ENCODE results near the gene PPT2. TPM values are rescaled to one million over a fixed set of nuclear protein-coding genes. Genes with fewer than 3 reads are reported as not detected.

Gene PPT2
- total RNA-seq, 6 donors from 2014 or later = 7.0 to 64.8 (median 16.8) TPM

DNA sequence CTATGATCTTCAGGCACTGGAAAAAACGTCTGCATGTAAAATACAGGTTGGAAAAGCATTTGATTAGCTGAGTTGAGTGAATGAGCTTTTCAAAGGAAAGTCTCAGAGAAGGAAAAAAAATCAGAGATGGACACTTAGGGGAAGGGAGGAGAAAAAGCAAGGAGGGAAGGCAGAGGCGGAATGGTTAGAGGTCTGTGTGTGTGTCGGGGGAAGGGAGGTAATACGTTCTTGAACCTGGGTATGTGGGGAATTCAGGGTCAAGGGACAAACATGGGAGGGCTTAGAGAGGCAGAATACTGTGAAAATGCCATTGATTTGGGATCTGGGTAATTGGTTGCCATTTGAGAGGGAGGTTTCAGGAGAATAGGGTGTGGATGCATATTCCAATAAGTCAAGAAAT is 7.3 kb upstream of the PPT2 start:
- H3K4me3 ChIP-seq = no peak overlapping the region
- WGBS, 2 donors = 47 to 55% methylated on average over 4 of the region's 4 CpGs
- H3K27me3 ChIP-seq = peaks cover 0 to 31% (median 14%) of the 10 kb centered on the region in 4 donors
- no peaks in the 10 kb centered on the region for H3K36me3 ChIP-seq
- DNase-seq (no peak), ATAC-seq (ENCODE audit: low FRiP score in 2 of 2) (no peak)
- no peak overlapping the region for H3K27ac ChIP-seq
- TF ChIP-seq POLR2A (IDR thresholded peaks at IDR 0.05) (no peak), POLR2AphosphoS5 (IDR thresholded peaks at IDR 0.05) (no peak), EP300 (IDR thresholded peaks at IDR 0.05) (no peak)
- TF ChIP-seq, protein P1, sequence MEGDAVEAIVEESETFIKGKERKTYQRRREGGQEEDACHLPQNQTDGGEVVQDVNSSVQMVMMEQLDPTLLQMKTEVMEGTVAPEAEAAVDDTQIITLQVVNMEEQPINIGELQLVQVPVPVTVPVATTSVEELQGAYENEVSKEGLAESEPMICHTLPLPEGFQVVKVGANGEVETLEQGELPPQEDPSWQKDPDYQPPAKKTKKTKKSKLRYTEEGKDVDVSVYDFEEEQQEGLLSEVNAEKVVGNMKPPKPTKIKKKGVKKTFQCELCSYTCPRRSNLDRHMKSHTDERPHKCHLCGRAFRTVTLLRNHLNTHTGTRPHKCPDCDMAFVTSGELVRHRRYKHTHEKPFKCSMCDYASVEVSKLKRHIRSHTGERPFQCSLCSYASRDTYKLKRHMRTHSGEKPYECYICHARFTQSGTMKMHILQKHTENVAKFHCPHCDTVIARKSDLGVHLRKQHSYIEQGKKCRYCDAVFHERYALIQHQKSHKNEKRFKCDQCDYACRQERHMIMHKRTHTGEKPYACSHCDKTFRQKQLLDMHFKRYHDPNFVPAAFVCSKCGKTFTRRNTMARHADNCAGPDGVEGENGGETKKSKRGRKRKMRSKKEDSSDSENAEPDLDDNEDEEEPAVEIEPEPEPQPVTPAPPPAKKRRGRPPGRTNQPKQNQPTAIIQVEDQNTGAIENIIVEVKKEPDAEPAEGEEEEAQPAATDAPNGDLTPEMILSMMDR (IDR thresholded peaks at IDR 0.05) = no peak
- H3K9me3 ChIP-seq = no peaks in the 10 kb centered on the region
- H3K4me1 ChIP-seq = peaks cover 0 to 24% (median 4%) of the 10 kb centered on the region in 4 donors

DNA sequence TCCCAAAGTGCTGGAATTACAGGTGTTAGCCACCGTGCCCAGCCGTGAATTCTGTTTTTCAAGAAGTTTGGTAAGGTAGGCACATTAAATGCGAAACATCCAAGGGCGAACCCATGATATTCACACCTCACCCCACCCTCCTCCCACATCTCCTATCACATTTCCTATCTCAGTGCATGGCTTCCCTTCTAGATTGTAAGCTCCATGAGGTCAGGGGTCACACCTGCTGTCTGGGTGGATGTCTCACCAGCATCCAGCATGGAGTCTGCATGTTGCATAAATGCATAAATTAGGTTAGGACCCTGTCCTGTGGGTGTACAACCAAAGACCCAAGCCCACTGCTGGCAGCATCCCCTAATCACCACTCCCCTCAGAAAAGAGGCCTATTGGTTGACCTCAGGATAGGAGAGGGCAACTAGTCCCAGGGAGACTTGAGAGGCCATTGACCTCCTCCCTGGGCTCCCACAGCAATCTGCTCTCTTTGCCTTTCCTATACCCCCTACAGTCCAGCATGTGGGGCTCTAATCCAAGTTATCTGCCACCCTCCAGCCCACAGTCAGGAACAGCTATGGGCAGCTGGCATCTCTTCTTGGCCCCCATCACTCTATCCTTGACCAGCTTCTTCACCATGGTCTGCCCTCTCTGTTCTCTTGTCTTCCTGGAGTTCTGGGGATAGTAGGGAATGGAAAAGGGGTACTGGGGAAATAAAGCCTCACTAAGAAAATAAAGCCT is 6.4 kb upstream of the PPT2 start:
- Histone ChIP-seq H3K9me3 (no peaks in the 10 kb centered on the region), H3K36me3 (no peaks in the 10 kb centered on the region), H3K4me1 (peaks cover 6 to 31% (median 10%) of the 10 kb centered on the region in 4 donors), H3K4me3 (no peak overlapping the region), H3K27ac (no peak overlapping the region), H3K27me3 (peaks cover 0 to 35% (median 14%) of the 10 kb centered on the region in 4 donors)
- TF ChIP-seq EP300 (IDR thresholded peaks at IDR 0.05) (no peak), POLR2AphosphoS5 (IDR thresholded peaks at IDR 0.05) (no peak), POLR2A (IDR thresholded peaks at IDR 0.05) (no peak)
- TF ChIP-seq, protein P1 (IDR thresholded peaks at IDR 0.05) = no peak
- DNase-seq = no peak
- no peak for ATAC-seq (ENCODE audit: low FRiP score in 2 of 2)
- 86 to 88% methylated on average over 4 of the region's 4 CpGs for WGBS, 2 donors

DNA sequence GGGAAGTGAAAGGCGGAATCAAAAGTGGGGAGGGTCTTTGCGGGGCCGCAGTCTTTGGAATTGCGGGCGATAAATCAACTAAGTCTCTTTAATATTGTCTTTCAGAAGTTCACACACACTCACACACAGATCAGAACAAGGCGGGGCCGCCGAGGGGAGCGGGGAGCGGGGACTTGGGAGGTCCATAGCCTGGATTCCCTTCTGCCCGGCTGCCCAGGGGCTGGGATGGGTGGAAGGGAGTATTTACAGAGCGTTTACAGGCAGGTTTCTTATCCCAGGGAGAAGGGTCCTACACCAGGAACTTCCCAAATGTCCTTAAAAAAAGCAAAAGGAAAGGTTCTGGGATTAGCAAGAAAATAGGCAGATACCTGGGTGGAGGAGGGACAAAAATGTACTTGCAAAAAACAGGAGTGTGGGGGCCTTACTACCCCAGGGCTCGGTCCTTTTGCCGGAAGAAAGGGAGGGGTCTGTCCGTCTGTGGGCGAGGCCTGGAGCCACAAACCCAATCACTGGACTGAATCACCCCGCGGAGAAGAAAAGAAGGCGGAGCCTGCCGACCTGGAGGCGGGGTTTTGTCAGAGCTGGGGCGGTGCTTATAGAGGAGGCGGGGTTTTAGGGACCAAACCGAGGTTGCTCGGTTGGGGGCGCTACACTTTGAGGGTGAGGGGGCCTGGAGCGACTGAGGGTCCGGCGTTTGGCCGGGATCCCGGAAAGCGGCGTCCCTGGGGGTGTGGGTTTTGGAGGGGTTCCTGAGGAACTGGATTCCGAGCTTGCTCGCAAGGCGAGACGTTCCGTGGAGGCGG is 5.5 kb upstream of the PPT2 start:
- TF ChIP-seq POLR2A (IDR thresholded peaks at IDR 0.05) (no peak), EP300 (IDR thresholded peaks at IDR 0.05) (no peak), POLR2AphosphoS5 (IDR thresholded peaks at IDR 0.05) (no peak)
- TF ChIP-seq, protein P1 (IDR thresholded peaks at IDR 0.05) = no peak
- Histone ChIP-seq H3K4me1 (peaks cover 16 to 40% (median 19%) of the 10 kb centered on the region in 4 donors), H3K27me3 (peaks cover 0 to 35% (median 14%) of the 10 kb centered on the region in 4 donors), H3K4me3 (peak overlapping the region in 3 of 4 donors; percentile 18 to 37 (median 30)), H3K9me3 (no peaks in the 10 kb centered on the region), H3K27ac (no peak overlapping the region), H3K36me3 (no peaks in the 10 kb centered on the region)
- ATAC-seq (ENCODE audit: low FRiP score in 2 of 2) (peak; percentile 54 to 77), DNase-seq (peak; percentile 52 to 61)
- 29 to 50% methylated on average over 39 of the region's 39 CpGs for WGBS, 2 donors

DNA sequence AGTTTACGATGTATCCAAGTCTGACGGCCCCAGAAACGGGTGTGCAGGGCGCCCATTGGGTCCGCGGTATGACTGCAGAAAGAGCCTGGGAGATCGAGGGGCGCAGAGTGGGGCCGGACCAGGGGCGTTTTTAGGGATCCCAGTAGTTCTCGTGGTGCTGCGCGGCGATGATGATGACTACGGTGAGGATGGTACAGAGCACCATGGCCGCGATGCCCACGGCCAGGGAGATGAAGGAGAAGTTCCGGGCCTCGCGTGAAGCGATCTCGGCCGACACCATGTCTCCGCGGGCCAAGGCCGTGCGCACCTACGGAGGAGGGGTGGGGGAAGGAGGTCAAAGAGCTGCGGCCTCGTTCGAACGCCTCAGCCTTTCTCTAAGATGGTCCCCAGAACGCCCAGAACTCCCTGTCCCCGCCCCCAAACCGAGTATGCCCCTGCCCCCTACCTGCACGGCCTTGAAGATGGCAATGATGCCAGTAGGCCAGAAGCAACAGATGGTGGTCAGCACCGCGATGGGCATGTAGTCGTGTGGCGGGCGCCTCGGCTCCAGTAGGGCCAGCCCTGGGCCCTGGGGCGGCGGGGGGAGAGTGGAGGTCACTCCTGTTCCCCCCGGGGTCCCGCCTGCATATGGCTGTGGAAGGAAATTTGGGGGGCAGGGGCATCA is 4.7 kb upstream of the PPT2 start:
- DNase-seq (peak in 1 of 2 donors; percentile 76), ATAC-seq (ENCODE audit: low FRiP score in 2 of 2) (no peak)
- no peak overlapping the region for H3K27ac ChIP-seq
- H3K4me1 ChIP-seq = peaks cover 22 to 47% (median 26%) of the 10 kb centered on the region in 4 donors
- no peaks in the 10 kb centered on the region for H3K9me3 ChIP-seq
- H3K27me3 ChIP-seq = peaks cover 0 to 35% (median 14%) of the 10 kb centered on the region in 4 donors
- TF ChIP-seq POLR2A (IDR thresholded peaks at IDR 0.05) = no peak
- no peak for TF ChIP-seq POLR2AphosphoS5 (IDR thresholded peaks at IDR 0.05)
- TF ChIP-seq EP300 (IDR thresholded peaks at IDR 0.05) = no peak
- TF ChIP-seq, protein P1 (IDR thresholded peaks at IDR 0.05) = no peak
- no peaks in the 10 kb centered on the region for H3K36me3 ChIP-seq
- peak overlapping the region in 2 of 4 donors; percentile 30 to 37 for H3K4me3 ChIP-seq
- 42 to 70% methylated on average over 42 to 47 of the region's 47 CpGs for WGBS, 2 donors
